Tibial nerve (tissue), 3 donors: ENCODE measurements around the gene KRTAP9-4.
"Not testable (repeated sequence)": the region's sequence is repeated elsewhere in the genome, so short reads cannot be mapped to it uniquely, and the experiment has no call there.

Experiments used
- CTCF ChIP-seq, 5 experiments: fragments of 200-600 bp in 3 of 5; fragments of 450-650 bp in 2 of 5; sonication (generic) in 3 of 5; IDR thresholded peaks; one replicate each; pipeline ENCODE4 v1.5.1; 2016 to 2019; ENCODE audit warnings: antibody characterized with exemption in 5 of 5, mild to moderate bottlenecking in 3 of 5, moderate library complexity in 2 of 5
- POLR2A ChIP-seq, 2 donors: fragments of 450-650 bp; IDR thresholded peaks; one replicate each; pipeline ENCODE4 v1.6.1; 2017; ENCODE audit warnings: antibody characterized with exemption in 2 of 2, mild to moderate bottlenecking in 2 of 2, moderate library complexity in 2 of 2

- TF ChIP-seq CTCF, POLR2A (IDR thresholded peaks at IDR 0.05): not testable (repeated sequence)
These were observed 2.3 kb upstream of the KRTAP9-4 start for GRCh38 chr17:41246995-41247787.
